Left colon (tissue), 2 donors: ENCODE data around the gene SLC38A9. TPM values are rescaled to one million over a fixed set of nuclear protein-coding genes. Genes with fewer than 3 reads are reported as not detected.

ENCODE experiments used
- total RNA-seq, 2 donors: library from RNA; stranded (reverse); fragmentation: NEBNext Ultra II Directional; extraction: Animal tissue kit (Norgen Biotek cat#: 25700); gene quantifications; one replicate each; pipeline ENCODE4 v1.2.1, GENCODE V29; 2021
- donor health status: DM: no; HTN: no; CAD: no.
- donor health status: DM: yes; HTN: yes; CAD: no.

SLC38A9 gene
- total RNA-seq, 2 donors from 2014 or later = 19.7 to 28.1 TPM

Other genes with a start within 250 kb of the SLC38A9 start
- gene PLPP1, start 177.4 kb downstream of the SLC38A9 start, total RNA-seq = 100 to 1,000 TPM in 1 of 2 donors, 10 to 100 TPM in 1; 69.7 to 109 TPM
- gene DDX4, start 25.7 kb upstream of the SLC38A9 start, total RNA-seq = not detected
- gene IL31RA, start 139.0 kb upstream of the SLC38A9 start, total RNA-seq = not detected